Right lobe of liver (tissue), 6 donors: ENCODE results near the gene COPB1. TPM values are rescaled to one million over a fixed set of nuclear protein-coding genes. Genes with fewer than 3 reads are reported as not detected.

Experiments
- ATAC-seq, 4 donors: fragments of 200-7000 bp; cut with Tn5 transposase; one replicate each; pipeline ENCODE4 v1.9.1; 2020; ENCODE audit warnings: mild to moderate bottlenecking in 4 of 4, moderate library complexity in 4 of 4
- DNase-seq, 3 donors: peaks; one replicate each; pipeline ENCODE4 v3.0.0-alpha.2; 2020
- H3K27ac ChIP-seq, 3 donors: fragments of 200-600 bp; one replicate each; pipeline ENCODE4 v1.8.0; 2022
- H3K27me3 ChIP-seq, 2 donors: fragments of 200-600 bp; one replicate each; pipeline ENCODE4 v1.8.0; 2022
- H3K36me3 ChIP-seq, 4 donors: fragments of 200-600 bp; sonication (generic) in 1 of 4; one replicate each; pipeline versions ENCODE4 v1.5.1 to v1.8.0; 2017 to 2022; ENCODE audit warnings: control low read depth in 1 of 4
- H3K4me1 ChIP-seq, 4 donors: fragments of 200-600 bp; sonication (generic) in 1 of 4; one replicate each; pipeline versions ENCODE4 v1.5.1 to v1.8.0; 2017 to 2022; ENCODE audit warnings: control low read depth in 1 of 4
- H3K4me3 ChIP-seq, 3 donors: fragments of 200-600 bp; one replicate each; pipeline ENCODE4 v1.8.0; 2022
- H3K9me3 ChIP-seq, 4 donors: fragments of 200-600 bp; sonication (generic) in 1 of 4; one replicate each; pipeline versions ENCODE4 v1.5.1 to v1.8.0; 2017 to 2022; ENCODE audit warnings: control low read depth in 1 of 4
- CTCF ChIP-seq, 4 donors: fragments of 200-600 bp in 3 of 4; fragments of 450-650 bp in 1 of 4; IDR thresholded peaks; one replicate each; pipeline versions ENCODE4 v1.5.1 to v1.8.0; 2016 to 2022; ENCODE audit warnings: antibody characterized with exemption in 4 of 4, mild to moderate bottlenecking in 2 of 4
- POLR2A ChIP-seq: fragments of 450-650 bp; IDR thresholded peaks from one replicate; pipeline ENCODE4 v1.6.1; 2017; ENCODE audit warnings: antibody characterized with exemption, mild to moderate bottlenecking
- WGBS: methylation state at CpG from one replicate; pipeline ENCODE4 v1.1.6; 2018; ENCODE audit warnings: low coverage, low lambda C conversion rate; ENCODE audit not compliant: insufficient coverage; ENCODE audit errors: missing lambda C conversion rate; 5-methylcytosine and 5-hydroxymethylcytosine counted together
- intact Hi-C, 2 donors: fragments of 100-400 bp; cut with DNase I; formaldehyde crosslinking; loops; one replicate each; pipeline versions ENCODE4 v1.11.2 to v1.14.1; 2022
- total RNA-seq, 6 experiments: library from RNA; depleted of rRNA in 2 of 6; stranded (reverse); fragments of >200 nt in 2 of 6; fragmentation: NEBNext Ultra II Directional in 3 of 6; extraction: Animal tissue kit (Norgen Biotek cat#: 25700) in 3 of 6; gene quantifications; one replicate each; pipeline versions ENCODE4 v1.1.0 to v1.2.4, GENCODE V29; 2016 to 2023
- donor health status: DM: no; HTN: yes; CAD: no.
- donor health status: DM: no; HTN: no; CAD: no.
- donor health status: DM: no; HTN: no; CAD: no.
- donor health status: DM: no; HTN: yes; CAD: no.
- donor health status: DM: no; HTN: yes; CAD: no.

COPB1 gene
- total RNA-seq, 6 experiments from 2014 or later: 39.1 to 77.8 (median 56.6) TPM

GRCh38 chr11:14458377-14458776 is 41.2 kb downstream of the COPB1 start:
- intact Hi-C loops: loop anchor here in 1 of 2 donors (10.0 kb wide), 1 partner anchor 154 kb away; no protein-coding TSS in a partner anchor
- ATAC-seq (no peak), DNase-seq (no peak)
- no peaks in the 10 kb centered on the region for H3K4me1 ChIP-seq
- no peak overlapping the region for H3K27ac ChIP-seq
- H3K4me3 ChIP-seq: no peak overlapping the region
- no peaks in the 10 kb centered on the region for H3K9me3 ChIP-seq
- H3K36me3 ChIP-seq: peaks cover 11 to 63% (median 36%) of the 10 kb centered on the region in 4 donors
- TF ChIP-seq CTCF (IDR thresholded peaks at IDR 0.05): no peak
- no peak for TF ChIP-seq POLR2A
- WGBS: 87% methylated on average over 3 of the region's 3 CpGs
- no peaks in the 10 kb centered on the region for H3K27me3 ChIP-seq

- H3K9me3 ChIP-seq: no peaks in the 10 kb centered on the region
- DNase-seq (no peak), ATAC-seq (peak in 2 of 4 donors; percentile 26 to 34)
- no peaks in the 10 kb centered on the region for H3K4me1 ChIP-seq
- 61% methylated on average over 3 of the region's 3 CpGs for WGBS
- intact Hi-C loops: loop anchor here in 1 of 2 donors (10.0 kb wide), 1 partner anchor 151 kb away; no protein-coding TSS in a partner anchor
- H3K4me3 ChIP-seq: no peak overlapping the region
- H3K27me3 ChIP-seq: no peaks in the 10 kb centered on the region
- TF ChIP-seq CTCF (IDR thresholded peaks at IDR 0.05): no peak
- no peak for TF ChIP-seq POLR2A
- H3K36me3 ChIP-seq: peaks cover 0 to 44% (median 20%) of the 10 kb centered on the region in 4 donors
- H3K27ac ChIP-seq: no peak overlapping the region
Measured at GRCh38 chr11:14455648-14456430, 43.8 kb downstream of the COPB1 start.

- no peaks in the 10 kb centered on the region for H3K4me1 ChIP-seq
- TF ChIP-seq CTCF (IDR thresholded peaks at IDR 0.05) (peak; percentile 31 to 60 (median 56)), POLR2A (no peak)
- intact Hi-C loops: loop anchor here in 1 of 2 donors (10.0 kb wide), 1 partner anchor 150 kb away; no protein-coding TSS in a partner anchor
- no peaks in the 10 kb centered on the region for H3K9me3 ChIP-seq
- no peak overlapping the region for H3K27ac ChIP-seq
- ATAC-seq (peak; percentile 46 to 72 (median 55)), DNase-seq (no peak)
- H3K4me3 ChIP-seq: no peak overlapping the region
- H3K36me3 ChIP-seq: peaks cover 0 to 36% (median 14%) of the 10 kb centered on the region in 4 donors
- WGBS: 47% methylated on average over 6 of the region's 7 CpGs
- no peaks in the 10 kb centered on the region for H3K27me3 ChIP-seq
Measured at GRCh38 chr11:14454861-14455632, 44.6 kb downstream of the COPB1 start.

GRCh38 chr11:14451825-14452224 is 47.8 kb downstream of the COPB1 start:
- intact Hi-C loops: loop anchor here in 1 of 2 donors (10.0 kb wide), 1 partner anchor 147 kb away; no protein-coding TSS in a partner anchor

More at GRCh38 chr11:14451825-14452224, 47.8 kb downstream of the COPB1 start:
- ATAC-seq (no peak), DNase-seq (no peak)
- Histone ChIP-seq H3K27me3 (no peaks in the 10 kb centered on the region), H3K9me3 (no peaks in the 10 kb centered on the region), H3K4me1 (peaks cover 0 to 4% (median under 1%) of the 10 kb centered on the region in 4 donors), H3K27ac (no peak overlapping the region), H3K36me3 (peaks cover 0 to 9% (median 0%) of the 10 kb centered on the region in 4 donors), H3K4me3 (no peak overlapping the region)
- 69% methylated on average over 1 of the region's 1 CpG for WGBS
- TF ChIP-seq POLR2A (no peak), CTCF (IDR thresholded peaks at IDR 0.05) (no peak)
